GM18868 (cell line): ENCODE measurements around the gene PRXL2B.

ENCODE experiments used
- ATAC-seq: cut with Tn5 transposase; IDR thresholded peaks from one replicate; pipeline ENCODE4 v1.9.1; 2021; ENCODE audit warnings: mild to moderate bottlenecking, moderate library complexity; ENCODE audit not compliant: unreplicated experiment

The PRXL2B gene

DNA sequence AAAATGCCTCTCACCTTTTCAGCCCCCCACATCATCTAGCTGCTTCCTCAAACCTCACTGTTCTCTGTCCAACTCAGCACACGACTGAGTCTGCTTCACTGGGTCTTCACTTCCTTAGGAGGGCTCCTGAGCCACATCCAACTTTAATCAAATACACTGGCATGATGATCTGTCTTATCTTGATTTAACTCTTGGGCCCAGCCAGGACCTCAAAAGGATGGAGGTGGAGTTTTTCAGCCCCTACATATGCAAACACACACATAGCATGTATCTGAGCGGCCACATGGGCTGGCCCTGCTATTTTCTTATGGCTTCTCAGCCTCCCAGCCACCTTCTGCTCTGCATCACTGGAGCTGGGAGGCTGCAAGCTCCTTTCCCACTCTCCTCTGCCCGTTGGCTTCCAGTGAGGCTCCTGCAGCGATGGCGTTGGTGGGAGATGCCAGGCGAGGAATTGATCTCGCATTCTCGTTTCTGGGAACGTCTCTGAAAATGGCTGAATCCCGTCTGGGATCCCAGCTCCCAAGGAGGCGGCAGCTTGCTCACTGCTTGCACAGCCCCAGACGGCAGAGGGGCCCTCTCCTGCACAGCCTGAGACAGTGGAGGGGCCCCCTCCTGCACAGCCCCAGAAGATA lies 1.8 kb upstream of the PRXL2B start:
- no peak for ATAC-seq

DNA sequence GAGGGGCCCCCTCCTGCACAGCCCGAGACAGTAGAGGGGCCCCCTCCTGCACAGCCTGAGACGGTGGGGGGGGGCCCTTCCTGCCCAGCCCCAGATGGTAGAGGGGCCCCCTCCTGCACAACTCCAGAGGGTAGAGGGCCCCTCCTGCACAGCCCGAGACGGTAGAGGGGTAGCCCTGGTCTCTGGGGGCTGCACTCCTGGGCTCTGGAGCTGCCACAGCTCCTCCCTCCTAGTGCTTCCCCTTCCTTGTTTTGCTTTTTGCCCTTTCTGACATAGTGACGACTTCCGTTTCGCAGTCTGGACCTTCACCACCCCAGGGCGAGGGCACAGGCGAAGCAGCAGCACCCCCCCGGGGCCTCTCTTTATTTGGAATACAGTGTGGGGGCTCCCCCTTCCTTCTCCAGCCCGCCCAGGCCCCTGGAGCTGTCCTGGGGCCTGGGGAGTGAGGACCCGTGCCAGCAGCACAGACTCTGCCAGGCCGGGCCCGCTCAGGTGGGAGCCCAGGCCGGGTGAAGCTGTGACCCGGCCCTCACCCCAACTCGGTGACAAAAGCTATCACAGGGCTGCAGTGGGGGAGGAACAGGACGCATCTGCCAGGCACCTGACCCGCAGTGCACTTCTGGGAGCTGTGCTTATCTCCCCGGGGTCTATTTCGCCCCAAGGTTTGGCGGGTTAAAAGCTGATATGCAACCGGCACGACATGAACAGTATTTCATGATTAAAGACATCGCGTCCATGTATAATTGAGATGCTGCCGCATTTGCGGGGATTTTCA lies 1.1 kb upstream of the PRXL2B start:
- ATAC-seq = peak; percentile 41

DNA sequence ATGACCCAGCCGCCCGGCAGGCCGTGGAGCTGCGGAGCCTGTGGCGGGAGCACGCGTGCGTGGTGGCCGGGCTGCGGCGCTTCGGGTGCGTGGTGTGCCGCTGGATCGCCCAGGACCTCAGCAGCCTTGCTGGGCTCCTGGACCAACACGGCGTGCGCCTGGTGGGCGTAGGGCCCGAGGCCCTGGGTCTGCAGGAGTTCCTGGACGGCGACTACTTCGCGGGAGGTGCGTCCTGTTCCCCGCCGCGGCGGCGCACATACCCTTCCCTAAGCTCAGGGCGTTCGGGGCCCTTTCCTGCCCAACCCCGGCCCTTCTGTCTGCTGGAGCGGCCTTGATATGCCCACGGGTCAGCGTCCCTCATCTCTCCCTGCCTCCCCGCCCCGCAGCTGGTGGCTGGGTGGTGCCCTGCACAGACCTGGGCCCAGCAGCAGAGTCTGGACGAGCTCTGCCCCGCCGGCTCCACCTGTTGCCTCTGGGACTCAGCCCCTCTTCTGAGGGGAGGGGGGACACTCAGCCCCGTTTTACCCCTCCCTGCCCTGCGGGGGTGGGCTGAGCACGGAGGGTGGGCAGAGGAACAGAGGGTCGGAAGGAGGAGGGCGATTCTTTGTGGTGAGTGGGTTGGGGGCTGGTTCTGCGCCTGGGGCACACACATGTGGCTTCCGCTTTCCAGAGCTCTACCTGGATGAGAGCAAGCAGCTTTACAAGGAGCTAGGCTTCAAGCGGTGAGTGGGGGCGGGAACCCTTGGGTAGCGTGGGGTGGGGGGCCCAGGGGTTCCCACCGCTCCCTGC lies 688 bp downstream of the PRXL2B start:
- ATAC-seq = no peak

DNA sequence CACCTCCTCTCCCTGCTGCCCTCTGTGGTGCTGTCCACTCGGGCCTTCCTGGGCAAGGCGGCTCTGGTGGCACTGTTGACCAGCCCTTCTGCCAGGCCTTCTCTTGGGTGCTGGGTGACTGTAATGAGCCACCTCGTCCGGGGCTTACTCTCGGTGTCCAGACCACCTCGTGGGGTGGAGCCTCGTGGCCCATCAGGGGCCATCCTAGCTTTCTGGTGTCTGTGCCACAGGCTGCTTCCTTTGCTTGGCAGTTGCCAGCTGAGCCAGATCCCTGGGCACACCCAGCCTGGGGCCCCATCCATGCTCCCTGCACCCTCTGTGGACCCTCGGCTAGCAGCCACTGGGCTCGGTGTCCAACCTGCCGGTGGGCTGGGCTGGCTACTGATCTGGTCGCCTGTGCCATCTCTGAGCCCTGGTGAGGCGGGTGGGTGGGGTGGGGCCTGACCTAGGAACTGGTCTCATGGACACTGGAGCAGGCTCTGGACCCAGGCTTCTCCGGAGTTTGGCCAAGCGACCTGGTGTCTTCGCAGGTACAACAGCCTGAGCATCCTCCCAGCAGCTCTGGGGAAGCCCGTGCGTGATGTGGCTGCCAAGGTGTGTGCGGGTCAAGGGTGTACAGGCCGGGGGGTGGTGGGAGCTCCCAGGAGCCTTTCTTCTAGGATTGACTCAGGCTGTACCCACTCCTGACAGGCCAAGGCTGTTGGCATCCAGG lies 1.4 kb downstream of the PRXL2B start:
- no peak for ATAC-seq

DNA sequence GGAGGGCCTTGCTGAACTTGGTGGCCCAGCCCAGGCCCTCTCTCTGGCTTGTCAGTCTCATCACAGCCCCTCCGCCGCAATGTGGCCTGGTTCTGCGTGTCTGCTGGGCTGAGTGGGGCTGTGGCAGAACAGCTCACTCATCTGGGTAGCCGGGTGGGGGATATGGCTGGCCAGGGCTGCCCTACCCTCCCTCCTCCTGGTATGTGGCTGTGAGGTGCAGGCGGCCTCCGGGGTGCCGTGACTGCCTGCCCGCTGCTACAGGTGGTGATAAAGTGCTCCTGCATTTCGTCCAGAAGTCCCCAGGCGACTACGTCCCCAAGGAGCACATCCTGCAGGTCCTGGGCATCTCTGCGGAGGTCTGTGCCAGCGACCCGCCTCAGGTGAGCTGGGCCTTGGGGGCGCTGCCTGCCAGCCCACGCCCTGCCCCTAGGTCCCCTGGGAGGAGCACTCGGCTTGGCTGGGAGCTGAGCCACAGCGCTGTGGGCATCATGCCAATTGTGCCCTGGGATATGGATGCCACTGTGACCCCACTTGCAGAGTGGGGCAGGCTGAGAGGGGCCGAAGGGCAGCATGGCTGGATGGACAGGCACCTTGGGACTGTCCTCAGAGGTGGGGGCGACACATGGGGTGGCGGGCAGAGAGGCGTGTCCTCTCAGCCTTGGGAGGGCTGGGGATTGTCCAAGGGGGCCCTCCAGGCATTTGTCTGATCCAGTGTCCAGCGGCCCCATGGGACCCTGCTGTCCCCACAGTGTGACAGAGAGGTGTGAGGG lies 2.3 kb downstream of the PRXL2B start:
- ATAC-seq = no peak

DNA sequence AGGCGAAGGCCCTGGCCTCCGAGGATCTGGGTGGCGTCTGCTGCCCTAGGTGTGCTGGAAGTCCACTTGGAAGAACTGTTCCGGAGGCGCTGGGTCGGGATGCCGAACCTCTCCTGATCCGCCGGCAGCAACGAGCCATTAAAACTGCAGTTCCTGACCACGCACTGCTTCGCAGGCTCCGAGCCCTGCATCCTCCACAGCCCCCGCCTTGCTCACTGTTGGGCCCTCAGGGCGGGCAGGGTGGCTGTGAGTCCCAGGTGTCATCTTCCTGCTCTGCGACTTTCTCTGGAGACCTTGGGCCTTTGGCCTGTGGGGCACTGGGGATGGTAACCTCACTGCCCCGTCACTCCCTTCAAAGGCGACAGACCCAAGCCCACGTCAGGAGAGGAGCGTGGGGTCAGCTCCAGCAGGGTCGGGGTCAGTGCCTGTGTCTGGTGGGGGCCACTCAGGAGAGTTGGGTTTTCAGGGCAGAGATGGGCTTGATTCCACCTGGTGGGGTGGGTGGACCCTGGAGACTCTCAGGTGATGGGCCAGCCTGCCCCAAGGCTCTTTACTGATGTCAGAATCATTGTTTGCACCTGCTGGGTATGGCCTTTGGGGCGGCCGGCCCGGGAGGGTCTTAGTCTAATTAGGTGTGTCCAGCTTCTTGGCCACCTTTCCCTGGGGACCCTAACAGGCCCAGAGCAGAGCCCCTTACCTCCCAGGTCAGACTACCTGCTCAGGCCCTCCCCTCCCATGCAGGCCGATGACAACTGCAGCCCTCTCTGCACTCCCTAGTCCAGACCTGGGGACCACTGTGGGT lies 3.1 kb downstream of the PRXL2B start:
- ATAC-seq = no peak

DNA sequence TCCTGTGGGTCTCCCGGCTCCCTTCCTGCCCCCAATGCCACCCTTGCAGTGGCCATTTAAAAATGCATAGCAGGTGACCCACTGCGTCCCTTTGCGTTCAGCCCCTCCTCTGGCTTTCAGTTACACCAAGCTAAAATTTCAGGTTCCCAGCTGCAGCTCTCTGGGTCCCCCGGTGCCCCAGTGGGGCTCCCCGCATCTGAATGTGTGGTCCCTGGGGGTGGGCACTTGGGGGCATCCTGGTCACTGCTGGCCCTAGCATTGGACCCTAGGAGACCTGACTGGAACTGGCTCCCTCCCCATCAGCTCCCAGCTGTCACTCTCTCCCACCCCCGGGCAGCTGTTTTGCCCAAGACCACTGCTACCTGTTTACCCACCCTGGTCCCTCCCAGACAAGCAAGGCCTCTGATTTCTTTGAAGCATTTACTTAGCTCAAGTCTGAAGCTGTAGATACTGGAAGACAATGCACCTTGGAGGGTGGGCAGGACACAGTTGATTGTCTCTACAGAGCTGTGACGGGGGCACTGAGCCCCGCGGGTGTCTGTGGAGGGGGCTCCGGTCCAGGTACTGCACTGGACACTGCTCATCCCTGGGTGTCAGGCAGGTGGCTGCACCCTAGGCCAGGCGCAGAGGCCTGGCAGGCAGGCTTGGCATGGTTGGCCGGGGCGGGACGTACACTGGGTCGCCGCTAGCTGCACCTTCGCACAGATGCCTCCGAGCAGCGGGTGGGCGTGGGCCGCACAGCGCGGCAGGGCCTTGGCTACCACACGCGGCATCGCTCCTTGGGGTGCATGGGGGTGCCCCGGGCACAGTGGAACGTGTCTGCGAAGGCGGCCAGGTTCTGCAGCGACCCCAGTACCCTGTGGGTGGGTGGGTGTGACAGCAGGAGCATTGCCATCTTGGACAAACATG lies 3.9 kb downstream of the PRXL2B start:
- ATAC-seq = no peak

DNA sequence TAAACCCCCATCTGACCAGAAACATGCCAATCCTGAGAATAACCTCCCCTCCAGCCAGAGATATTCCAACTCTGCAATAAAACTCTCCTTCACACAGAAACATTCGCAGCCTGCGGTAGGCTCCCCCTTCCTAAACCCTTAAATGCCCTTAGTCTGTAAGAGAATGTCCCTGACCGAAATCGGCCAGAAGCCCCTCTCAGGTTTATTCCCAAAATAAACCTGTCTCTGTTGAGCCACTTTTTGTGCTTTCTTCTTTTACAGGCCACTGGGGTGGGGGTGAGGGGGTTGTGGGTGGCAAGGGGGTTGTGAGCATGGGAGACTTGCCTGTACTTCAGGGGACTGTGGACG lies 4.6 kb downstream of the PRXL2B start:
- ATAC-seq = no peak

DNA sequence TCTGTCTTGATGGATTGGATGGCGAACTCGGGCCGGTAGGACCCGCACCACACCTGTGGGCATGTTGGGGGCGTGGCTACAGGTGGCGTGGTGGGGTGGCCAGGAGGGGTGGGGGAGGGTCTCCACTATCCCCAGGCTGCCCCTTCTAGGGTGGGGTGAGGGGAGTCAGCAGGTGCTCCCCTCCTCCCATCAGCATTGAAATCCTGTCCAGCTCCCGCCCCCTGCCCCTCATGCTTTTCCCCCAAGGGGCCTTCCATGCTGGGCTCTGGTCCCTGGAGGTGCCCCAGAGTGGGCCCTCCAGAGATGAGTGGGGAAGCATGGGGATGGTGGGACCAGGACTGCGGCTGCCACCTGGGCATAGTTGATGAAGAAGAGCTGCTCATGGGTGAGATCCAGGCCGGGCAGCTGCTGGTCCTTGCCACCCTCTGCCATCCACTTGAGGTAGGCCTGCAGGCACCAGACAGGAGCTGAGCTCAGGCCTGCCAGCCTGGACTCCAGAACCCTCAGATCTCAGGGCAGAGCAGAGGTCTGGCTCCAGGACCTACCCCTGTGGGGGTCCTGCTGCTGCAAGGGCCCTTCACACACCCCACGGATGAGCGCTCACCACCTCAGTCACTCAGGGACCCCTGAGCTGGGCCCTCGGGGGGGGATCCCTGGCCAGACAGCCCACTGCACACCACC lies 5.1 kb downstream of the PRXL2B start:
- no peak for ATAC-seq

DNA sequence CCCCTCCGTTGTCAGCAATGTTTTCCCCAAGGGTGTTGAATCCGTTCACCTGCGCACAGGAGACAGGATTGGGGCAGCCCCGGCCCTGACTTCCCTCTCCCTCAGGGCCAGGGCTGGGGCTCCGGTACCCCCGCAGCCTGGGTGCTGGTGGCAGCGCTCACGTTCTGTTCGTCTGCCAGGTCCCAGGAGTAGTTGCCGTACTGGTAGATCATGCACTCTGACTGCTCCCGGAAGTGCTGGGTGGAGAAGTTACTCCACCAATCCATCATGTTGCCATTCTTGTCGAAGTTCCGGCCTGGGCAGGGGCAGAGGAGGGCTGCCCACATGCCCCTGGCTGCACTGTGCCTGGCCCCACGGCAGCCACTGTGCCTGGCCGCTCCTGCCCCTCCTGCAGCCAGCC lies 6.1 kb downstream of the PRXL2B start:
- no peak for ATAC-seq

DNA sequence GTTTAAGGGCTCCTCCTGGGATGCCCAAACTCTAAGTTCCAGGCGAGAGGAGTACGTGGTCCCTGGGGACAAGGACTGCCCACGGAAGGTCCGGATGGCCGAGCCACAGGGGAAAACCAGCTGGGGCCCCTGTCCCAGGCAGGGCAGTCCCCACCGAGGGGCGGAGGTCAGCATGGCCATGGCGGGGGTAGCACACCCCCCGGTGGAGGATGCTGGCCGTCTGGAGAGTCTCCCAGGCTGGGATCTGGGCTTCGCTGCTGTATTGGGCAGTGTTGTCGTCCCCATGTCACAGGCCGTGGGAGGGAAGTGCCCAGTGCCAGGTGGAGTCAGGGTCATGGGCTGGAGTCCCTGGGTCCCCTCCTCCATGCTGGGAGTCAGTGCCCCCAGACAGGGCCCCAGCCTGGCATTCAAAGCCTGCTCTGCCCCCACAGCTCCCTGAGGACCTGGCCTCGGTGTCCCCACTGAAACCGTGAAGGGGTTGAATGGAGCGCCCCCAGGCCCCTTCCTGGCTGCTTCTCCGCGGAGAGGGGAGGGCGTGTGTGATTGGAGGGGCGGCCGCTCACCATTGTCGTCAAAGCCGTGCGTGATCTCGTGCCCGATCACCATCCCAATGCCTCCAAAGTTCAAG lies 6.8 kb downstream of the PRXL2B start:
- ATAC-seq = no peak

DNA sequence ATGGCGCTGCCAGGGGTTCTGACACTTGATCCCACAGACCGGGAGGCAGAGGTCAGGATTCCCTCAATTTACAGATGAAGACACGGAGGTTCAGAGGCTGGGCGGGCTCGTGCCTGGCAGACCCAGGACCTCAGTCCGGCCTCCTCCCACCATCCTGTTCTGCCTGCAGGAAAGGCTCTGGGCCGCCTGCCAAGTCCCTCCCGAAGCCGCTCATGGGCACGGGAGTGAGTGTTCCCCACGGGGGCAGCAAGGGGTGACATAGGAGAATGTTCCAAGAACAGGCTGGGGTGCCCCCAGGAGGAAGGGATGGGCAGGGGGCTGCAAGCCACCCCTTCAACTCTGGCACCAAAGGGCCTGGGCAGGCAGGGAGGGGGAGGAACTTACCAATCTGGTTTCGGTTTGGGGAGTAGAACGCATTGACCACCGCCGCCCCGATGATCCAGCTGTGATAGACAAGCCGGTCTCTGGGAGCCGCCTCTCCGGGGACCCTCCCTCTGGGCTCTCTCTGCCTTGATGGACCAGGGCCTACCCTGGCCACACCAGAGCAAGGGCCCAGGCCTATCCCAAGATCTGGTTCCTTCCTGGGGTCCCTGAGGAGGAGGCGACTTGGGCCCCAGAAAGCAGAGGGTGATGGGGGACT lies 7.5 kb downstream of the PRXL2B start:
- no peak for ATAC-seq

DNA sequence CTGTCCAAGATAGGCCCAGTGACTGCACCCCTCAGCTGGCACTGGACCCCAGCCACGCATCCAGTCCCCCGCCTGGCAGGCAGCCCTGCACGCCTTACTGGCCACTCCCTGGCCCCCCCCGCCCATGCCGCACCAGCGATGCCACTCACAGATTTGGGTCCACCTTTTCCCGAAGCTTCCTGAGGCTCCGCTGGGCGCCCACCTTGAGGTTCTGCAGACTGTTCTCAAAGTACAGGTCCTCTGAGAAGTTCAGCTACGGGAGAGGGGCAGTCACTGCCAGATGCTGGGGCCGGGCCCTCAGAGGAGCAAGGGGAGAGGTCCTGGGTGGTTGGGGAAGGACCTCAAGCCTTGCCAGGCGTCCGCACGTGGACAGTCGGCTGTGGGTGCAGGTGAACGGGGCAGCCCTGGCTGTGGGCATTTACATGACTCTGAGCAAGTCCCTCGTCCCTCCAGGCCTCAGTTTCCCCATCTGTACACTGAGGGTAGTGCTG lies 8.1 kb downstream of the PRXL2B start:
- ATAC-seq = no peak

DNA sequence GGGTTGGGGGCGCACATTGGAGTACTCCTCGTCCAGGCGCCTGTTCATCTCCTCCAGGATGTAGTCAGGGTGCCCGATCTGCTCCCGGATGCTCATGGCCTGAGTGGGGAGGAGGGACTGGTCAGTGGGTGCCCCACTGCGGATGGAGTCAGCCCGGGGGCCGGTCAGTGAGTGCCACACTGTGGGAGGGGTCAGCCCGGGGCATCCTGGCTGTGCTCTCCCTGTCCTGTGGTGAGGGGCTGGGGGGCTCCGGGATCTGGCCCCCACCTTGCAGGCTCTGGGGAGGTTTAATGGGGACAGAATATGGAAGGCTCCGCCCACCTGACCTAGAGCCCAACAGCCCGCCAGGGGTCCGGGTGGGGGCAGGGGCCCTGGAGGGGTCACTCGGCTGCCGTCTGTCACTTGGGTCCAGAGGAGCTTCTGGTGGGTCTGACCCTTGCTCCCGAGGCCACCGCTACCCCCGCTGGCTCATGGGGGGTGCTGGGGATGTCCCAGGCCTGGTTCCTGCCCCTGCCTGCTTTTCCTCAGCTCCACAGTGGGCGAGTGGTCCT lies 8.8 kb downstream of the PRXL2B start:
- ATAC-seq = no peak

DNA sequence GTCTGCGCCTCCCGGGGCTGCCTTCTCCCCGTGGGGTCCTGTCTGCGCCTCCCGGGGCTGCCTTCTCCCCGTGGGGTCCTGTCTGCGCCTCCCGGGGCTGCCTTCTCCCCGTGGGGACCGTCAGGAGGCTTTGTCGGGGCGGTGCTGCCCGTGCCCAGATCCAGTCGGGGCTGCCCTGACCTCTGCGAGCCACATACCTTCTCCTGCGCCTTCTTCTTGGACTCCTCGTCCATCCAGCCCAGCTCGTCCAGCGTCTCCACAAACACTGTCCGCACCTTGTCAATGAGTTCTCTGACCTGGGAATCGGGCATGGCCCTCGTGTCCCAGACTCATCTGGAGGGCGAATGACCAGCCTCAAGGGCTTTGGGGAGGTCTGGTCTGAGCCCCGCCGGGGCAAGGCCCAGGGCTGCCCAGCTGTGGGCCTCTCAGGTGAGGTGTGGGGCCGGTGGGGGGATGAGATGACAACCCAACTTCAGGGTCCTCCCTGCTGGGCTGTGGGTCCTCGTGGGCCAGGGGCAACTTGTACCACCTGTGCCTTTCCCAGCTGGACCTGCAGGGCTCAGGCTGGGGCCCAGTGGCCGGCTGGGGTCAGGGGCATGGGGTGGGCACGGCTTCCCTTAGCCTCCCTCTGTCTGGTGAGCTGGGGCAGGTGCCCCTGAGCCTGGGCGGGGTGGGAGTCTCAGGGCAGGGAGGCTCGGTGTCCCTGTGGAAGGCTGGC lies 9.4 kb downstream of the PRXL2B start:
- no peak for ATAC-seq
